SK-MEL-5 (cell line): ENCODE data around the gene SUMF1. TPM values are rescaled to one million over a fixed set of nuclear protein-coding genes. Genes with fewer than 3 reads are reported as not detected.

Experiments
- DNase-seq: peaks from one replicate; pipeline ENCODE4 v3.0.0-alpha.2; 2016; ENCODE audit warnings: low read depth, low spot score
- in situ Hi-C: cut with HindIII; loops from 2 replicates; pipeline ENCODE4 v1.10.0; 2016; ENCODE audit warnings: low sequenced_read_pairs, high pct_unique_total_duplicates, low pct_unique_long_range_greater_than_20kb
- total RNA-seq: library from RNA; depleted of rRNA; stranded (reverse); fragments of >200 nt; shearing (Covaris generic); gene quantifications from 2 replicates; pipeline ENCODE4 v1.2.3, GENCODE V29; 2014

The SUMF1 gene
- total RNA-seq, 1 experiment from 2014 or later, result 78.2 TPM

DNA sequence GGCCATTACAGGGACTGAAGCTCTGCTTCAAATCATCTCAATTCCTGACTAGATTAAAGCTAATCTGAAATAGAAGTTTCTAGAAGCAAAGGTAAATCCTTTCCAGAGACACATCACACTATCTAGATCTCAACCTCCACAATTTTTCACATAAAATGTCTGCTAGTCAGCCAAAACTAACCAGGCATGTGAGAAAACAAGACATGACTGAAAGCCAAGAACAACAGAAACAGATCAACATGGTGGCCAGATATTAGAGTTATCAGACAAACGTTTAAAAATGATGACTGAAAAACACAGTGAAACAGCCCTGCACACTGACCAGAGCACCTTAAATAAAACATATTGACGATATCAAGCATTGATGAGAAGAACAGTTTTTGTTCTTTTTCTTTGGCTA, 59.1 kb downstream of the SUMF1 start:
- DNase-seq, result no peak
- in situ Hi-C loops, result no loop called here

DNA sequence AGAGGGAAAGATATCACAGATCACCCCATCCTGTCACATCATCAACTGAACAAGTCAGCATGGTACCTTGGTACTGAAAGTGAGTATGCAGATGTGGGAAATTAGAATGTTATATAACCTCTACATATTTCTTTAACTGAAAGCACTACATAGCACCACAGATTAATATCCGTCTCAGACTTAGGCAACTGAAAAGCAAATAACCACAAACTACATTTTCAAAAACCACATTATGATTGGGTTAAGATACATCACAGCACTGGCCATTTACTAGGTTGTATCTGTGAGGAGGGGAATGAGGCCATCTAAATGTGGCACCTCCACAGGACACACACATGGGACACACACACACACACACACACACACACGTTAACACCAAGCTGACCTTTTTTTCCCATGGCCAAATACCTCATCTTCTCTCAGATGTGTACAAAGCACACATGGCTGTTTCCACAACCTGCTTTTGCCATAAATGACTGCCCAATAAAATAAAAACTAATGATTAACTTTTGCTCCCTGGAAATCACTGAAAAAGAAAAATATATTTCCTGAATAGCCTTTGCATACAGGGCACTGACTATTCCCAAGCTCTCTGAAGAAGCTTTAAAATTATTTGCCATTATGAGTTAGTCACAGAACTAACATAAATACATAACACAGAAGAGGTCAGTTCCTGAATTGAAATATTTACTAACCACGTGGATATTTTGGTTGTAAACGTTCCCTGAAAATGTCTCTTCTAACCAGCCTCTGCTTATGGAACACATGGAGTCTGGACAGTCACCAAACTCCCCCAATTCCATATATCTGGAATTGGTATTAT, 60.1 kb downstream of the SUMF1 start:
- in situ Hi-C loops, result no loop called here
- DNase-seq, result no peak

DNA sequence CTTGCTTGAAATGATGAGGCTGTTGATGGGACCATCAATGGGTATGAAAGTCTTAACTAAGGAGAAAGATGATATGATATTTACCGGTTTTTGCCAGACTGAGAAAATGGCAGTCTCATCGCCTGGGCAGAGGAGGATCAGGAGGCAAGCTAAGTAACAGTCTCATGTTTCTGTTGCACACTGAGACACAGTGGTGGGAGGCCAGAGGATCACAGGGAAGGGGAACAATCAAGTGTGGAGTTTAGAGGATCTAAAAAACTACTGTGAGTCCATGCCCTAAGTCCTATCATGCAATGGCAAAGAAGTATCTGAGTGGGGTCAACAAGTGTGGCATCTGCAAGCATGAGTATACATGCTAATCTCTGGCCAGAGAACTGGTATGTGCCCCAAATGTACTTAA, 62.2 kb downstream of the SUMF1 start:
- DNase-seq, result no peak
- in situ Hi-C loops, result no loop called here

DNA sequence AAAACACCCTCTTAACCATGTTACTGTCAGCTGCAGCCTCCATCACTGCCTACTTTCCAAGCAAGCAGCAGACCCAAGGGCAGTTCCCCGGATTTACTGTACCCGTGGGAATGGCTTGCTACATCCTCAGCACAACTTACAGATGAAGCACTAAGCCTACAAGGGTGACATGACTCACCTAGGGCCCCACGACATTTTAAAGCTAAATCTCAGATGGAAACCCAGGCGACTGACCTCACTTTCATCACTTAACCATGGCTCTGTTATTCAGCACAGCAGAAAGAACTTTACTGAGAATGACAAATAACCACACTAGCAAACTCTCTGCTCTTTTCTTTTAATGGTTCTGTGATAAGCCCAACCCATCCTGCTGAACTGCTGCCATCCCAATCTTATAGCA, 65.6 kb downstream of the SUMF1 start:
- DNase-seq, result no peak
- in situ Hi-C loops, result no loop called here

DNA sequence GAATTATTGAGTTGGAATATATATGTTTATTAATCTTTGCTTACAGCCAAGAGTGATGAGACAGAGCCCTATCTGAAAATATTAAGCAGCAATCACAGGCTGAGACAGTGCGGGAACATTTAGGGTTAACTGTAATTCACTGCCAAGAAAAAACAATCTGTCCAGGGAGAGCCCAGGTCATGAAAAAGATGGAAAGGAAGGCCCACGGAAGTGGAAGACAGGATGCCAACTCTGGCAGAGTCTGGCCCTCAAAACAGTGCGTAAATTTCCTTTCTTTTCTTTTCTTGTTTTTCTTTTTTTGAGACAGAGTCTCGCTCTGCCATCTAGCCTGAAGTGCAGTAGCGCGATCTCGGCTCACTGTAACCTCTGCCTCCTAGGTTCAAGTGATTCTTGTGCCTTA, 67.6 kb downstream of the SUMF1 start:
- no peak for DNase-seq
- in situ Hi-C loops, result no loop called here

DNA sequence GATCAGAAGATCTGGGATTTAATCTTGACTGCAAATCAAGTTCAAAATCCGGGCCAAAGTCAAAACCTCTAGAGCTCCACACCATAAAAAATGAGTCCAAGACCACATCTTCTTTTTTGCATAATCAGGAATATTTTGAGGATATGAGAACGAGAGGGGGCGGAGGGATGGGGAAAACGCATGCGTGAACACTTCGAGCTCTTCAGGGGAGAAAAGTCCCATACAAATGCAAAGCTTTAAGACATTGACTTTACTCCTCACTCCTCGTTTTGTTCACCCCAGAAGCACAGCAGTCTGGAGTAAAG, 68.2 kb downstream of the SUMF1 start:
- in situ Hi-C loops, result no loop called here
- DNase-seq, result no peak

DNA sequence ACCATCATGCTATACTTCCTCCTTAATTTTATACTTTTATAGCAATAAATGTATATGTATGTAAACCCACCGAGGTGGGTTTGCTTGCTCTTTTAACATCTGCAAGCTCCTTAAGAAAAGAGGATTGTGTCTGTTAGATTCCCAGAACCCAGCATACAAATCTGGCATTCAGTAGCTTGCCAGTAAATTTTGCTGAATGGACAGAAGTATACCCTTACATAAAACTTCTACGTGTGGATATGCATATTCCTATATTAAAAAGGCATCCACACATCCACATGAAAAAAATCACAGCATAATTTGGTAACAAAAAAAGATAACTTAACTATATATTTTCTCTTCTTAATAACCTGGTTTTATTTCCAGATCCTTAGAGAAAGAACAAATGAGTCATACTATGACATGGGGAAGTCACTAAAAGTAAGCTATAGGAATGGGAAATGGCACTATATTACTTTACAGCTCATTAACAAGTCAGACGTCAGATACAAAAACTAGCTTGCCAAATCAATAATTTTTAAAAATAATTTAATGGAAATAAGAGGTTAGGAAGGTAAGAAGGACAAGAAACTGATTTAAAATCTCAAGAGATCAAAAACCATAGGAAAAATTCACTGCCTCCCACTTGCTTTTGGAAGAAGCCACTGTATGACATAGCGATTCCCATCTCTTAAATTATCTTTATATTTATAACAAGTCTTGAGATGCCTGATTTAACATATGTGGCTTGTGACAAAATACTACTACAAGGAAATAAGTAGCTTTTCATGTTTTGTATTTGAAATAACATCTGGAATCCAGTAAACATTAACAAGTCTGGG, 68.7 kb downstream of the SUMF1 start:
- no peak for DNase-seq
- in situ Hi-C loops, result no loop called here

DNA sequence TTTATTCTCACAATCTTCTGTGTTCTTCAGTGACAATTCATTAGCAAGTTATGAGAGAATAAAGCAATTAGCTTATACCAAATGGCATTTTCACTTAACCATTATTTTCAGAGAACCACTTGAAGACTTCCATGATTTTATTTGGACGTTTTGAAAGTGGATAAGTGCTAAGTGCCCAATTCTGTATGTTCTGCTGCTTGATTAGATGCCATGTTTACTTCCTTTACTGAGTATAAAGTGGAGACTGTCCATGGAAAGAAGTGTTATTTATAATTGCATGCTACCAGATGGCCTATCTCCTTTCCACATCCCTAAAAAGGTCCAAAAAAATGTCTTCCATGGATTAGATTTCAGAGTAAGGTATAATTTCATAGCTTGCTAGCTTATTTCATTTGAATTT, 69.6 kb downstream of the SUMF1 start:
- in situ Hi-C loops, result no loop called here
- DNase-seq, result no peak

DNA sequence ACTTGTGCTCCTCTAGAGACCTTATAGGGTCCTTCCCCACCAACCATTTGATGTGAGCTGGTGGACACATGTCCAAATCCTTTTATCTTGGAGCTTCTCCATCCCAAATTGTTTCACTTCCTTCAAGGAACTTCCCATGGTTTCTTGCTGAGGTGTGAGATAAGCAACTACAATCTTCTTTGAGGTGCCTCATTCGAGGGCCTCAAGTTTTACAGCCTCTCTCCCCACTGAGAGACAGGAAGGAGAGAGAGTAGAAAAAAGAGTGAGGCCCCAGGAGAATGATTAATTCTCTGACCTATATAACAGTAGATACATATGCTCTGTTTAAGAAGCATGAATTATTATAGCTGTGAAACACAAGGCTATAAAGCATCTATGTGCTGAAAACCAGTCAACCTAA, 70.5 kb downstream of the SUMF1 start:
- in situ Hi-C loops, result no loop called here
- DNase-seq, result no peak

DNA sequence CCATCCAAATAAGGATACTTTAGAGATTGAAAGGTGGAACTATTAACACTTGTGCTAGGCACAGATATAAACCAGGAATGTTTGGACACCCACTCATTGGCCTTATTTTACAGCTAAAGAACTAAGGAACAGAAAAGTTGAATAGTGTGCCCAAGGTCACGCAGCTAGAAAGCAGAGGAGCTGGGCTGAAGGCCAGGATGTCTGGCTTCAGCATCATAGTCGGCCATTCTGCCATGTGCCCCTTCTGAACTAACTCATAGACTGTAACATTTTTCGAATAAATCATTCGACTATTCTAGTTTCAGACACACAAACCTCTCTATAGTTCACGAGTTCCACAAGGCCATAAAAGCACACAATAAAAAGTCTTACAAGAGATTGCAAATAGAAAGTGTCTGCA, 71.1 kb downstream of the SUMF1 start:
- no peak for DNase-seq
- in situ Hi-C loops, result no loop called here

DNA sequence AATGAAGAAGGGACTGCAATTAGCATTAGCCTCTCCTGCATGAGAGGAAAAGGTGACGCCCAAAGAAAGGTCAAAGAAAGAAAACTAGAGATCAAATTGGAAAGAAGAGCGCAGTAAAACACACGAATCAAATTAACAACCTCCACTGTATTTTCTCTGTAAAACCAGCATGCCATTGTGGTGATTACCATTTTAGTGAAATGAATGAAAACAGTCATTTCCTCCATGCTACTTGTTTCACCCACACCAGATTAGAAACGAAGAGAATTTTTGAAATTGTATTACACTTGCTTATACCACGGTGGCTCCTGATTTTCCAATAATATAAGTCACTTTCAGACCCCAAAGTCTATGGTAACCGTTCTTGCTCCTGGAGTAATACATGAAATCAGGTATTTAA, 71.6 kb downstream of the SUMF1 start:
- in situ Hi-C loops, result no loop called here
- no peak for DNase-seq

DNA sequence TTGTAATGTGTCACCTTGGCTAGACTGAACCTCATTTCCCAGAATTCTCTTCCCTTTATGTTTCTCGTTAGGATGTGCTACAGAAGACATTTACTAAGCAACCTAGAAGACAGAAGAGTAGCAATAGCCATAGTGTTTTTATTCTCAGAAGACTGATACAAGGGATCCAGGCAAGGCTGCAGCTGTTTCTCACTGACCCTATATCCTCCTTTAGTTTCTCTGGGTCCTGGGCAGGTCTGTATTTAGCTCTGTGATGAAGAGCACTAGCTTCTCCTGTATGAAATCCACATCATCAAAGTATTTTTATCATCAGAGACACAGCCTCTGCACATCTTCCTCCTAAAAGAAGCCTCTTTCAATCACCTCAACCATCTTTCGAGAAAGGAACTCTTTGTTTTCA, 72.5 kb downstream of the SUMF1 start:
- no peak for DNase-seq
- in situ Hi-C loops, result no loop called here

DNA sequence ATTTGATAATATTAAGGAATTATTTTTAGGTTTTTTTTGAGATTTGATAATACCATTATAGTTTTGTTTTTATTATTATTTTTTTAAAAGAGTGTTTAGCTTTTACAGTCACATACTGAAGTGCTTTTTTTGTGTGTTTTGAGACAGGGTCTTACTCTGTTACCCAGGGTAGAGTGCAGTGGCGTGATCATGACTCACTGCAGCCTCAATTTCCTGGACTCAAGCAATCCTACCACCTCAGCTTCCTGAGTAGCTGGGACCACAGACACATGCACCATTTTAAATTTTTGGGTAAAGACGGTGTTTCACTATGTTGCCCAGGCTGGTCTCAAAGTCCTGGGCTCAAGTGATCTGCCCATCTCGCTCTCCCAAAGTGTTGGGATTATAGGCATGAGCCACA, 73.0 kb downstream of the SUMF1 start:
- in situ Hi-C loops, result no loop called here
- DNase-seq, result no peak

DNA sequence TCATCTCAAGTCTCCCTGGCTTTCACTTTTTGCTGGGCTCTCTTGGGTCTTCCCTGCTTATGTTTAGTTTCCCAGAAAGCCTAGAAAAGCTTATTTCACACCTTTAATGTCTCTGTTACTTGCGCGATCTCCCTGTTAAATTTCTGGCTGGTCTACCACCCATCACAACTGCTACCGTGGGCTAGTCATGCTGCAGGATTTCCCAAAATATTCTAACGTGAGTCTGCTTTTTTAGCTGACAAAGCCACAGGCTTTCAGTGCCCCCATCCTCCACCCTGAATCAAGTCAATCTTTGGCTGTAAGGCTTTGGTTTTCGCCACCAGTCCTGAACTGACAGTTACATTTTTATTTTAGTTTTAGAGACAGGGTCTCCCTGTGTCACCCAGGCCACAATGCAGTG, 74.1 kb downstream of the SUMF1 start:
- in situ Hi-C loops, result no loop called here
- DNase-seq, result no peak

DNA sequence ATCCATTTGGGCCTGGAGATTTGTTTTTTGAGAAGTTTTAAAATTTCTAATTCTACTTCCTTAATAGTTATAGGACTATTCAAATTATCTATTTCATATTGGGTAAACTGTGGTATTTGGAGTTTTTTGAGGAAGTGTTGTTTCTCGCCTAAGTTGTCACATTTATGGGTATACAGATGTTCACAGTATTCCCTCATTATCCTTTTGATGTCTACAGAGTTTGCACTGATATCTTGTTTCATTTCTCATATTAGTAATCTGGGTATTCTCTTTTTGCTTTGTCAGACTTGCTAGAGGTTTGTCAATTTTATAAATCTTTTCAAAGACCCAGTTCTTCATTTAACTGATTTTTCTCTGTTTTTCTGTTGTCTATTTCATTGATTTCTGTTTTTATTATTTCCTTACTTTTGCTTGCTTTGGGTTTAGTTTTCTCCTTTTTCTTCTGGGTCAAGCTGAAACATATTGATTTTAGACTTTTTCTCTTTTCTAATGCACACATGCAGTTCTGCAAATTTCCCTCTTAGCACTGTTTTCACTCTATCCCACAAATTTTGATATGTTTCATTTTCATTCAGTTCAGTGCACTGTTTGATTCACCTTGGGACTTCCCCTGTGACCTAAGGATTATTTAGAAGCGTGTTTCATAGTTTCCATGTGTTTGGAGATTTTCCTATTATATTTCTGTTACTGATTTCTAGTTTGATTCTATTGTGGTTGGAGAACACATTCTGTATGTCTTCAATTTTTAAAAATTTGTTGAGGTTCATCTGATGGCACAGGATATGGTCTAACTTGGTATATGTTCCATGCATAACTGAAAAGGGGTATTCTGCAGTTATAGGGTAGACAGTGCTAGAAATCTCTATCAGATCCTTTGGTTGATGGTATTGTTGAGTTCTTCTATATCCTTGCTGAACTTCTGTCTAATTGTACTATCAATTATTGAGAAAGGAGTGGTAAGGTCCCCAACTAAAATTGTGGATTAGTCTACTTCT, 79.6 kb downstream of the SUMF1 start:
- no peak for DNase-seq
- in situ Hi-C loops, result no loop called here

DNA sequence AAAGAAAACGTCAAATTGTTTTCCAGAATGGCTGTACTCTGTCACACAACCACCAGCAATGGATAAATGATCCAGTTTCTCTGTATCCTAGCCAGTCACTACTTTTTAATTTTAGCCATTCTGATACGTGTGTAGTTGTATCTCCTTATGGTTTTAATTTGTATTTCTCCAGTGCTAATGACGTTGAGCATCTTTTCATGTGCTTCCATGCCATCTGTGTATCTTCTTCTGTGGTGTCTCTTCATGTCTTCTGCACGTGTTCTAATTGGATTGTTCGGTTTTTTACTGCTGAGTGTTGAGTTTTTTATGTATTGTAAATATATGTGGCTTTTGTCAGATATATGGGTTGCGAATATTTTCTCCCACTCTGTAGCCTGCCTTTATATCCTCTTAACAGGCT, 81.9 kb downstream of the SUMF1 start:
- DNase-seq, result no peak
- in situ Hi-C loops, result no loop called here

DNA sequence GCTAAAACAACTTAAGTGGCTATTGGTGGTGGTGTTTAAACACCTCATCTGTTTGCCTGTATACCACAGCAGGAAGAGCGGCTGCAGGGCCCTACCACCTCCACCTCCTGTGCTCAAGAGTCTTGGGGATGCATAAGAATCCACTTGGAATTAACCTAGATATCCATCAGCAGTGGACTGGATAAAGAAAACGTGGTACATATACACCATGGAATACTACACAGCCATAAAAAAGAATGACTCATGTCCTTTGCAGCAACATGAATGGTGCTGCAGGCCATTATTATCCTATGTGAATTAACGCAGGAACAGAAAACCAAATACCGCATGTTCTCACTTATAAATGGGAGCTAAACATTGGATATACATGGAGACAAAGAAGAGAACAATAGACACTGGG, 87.1 kb downstream of the SUMF1 start:
- DNase-seq, result no peak
- in situ Hi-C loops, result no loop called here

DNA sequence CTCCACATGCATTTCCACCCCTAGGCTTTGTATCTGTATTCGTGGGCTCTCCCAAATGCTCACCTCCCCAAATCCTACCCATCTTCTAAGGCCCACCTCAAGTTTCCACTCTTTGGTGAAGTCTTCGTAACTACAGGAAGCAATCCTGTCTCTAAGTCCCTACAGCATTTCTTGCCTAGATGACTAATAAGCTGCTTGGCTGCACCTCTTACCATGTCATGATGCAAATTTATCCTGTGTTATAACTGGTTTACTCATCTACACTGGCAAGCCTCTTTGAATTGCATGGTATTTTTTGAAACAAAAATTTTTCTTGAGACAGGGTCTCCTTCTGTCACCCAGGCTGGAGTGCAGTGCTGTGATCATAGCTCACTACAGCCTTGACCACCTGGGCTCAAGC, 90.6 kb downstream of the SUMF1 start:
- no peak for DNase-seq
- in situ Hi-C loops, result no loop called here
